Right lung (tissue), 5 donors: ENCODE data around the gene MAP7D1. TPM values are rescaled to one million over a fixed set of nuclear protein-coding genes. Genes with fewer than 3 reads are reported as not detected.
A peak's percentile ranks its signal among the peaks of the same experiment; 100 is the strongest.

Experiments
- DNase-seq, 2 donors: peaks; one replicate each; pipeline ENCODE4 v3.0.0-alpha.2; 2013
- polyA plus RNA-seq, 5 donors: library from polyadenylated mRNA; unstranded; fragments of 120-200 nt; gene quantifications; one replicate each; pipeline versions ENCODE4 v1.2.1 to v1.2.3, GENCODE V29; 2013; ENCODE audit warnings: inconsistent platforms in 1 of 5, low replicate concordance in 1 of 5; ENCODE audit not compliant: insufficient read length in 5 of 5, insufficient read depth in 1 of 5

The MAP7D1 gene
- polyA plus RNA-seq, 5 donors = 49.6 to 82.4 (median 52.3) TPM

DNA sequence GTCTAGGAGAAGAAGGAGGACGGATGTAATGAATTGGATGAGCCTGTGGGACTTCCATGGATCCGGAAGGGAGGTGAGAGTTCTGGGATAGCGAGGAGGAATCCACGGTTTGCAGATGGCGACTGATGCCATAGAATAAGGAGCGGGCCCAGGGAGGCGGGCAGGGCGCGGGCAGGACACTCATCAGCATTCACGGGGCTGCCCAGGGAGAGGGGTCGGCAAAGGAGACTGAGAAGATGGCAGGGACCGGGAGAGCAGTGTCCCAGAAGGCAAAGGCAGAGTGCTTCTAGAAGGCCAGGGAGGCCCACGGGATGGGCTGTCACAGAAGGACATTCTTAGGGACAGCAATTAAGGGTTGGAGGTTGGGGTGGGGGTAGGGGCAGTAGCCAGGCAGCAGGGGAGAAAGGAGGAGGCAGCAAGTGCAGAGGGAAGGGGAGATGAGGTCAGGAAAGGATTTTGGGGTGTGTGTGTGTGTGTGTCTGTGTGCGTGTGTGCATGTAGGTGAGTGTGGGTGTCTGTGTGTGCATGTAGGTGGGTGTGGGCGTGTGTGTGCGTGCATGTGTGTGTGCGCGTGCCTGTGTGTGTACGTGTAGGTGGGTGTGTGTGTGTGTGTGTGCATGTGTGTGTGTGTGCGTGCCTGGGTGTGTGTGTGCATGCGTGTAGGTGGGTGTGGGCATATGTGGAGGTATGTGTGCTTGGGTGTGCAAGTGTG, 29.8 kb upstream of the MAP7D1 start:
- DNase-seq = no peak

DNA sequence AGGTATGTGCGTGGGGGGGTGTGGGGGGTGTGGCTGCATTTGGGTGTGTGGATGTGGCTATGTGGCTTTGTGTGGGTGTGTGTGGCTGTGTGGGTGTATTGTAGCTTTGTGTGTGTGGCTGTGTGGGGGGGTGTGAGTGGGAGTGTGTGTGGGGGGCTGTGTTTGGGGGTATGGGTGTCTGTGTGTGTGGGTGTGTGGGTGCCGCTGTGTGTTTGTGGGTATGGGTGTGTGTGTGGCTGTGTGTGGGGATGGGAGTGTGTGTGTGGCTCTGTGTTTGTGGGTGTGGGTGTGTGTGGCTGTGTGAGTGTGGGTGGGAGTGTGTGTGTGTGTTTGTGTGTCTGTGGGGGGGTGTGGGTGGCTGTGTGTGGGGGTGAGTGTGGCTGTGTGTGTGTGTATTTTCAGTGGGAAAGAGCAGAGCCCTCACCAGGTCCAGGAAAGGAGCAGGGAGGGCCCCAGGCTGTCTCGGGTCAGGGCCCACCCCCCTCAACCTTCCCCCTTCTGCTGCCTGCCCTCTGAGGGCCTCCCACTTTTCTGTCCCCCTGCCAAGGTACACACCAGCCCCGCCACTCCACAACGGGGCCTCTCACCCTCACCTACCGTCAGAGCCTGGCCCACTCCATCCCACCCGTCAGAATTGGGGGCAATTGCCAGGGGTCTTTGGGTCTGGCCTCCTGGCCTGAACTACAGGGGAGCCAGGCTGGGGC, 29.0 kb upstream of the MAP7D1 start:
- no peak for DNase-seq

DNA sequence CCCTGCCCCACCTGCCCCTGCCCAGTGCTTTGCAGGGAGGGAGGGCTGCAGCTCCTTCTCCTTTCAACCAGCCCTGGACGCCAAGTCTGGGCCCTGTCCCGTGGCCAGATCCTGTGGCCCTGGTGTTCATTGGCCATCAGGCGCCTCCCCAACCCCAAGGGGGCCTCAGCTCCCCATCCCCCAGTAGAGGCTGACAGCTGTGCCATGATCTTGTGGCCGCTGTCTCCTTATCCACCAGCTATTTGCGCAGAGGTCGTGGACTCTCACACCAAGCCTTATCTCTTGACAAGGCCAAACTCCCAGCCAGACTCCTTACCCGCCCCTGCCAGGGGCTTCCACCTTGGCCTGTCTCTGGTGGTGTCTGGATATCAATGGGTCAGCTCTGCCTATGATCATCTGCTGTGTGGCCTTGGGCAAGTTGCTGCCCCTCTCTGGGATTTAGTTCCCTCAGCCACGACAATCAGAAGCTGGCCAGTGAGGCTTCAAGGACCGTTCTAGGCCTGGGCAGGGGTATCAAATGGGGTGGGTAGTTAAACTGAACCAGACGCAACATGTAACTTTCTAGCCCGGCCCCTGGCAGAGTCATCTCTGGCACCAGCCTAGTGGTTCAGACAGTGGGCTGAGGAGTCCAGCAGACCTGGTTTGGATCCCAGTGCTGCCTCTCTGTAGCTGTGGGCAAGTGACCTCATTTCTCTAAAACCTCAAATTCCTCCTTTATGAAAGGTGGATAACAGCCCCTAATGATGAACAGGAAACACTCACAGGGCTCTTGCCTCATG, 27.6 kb upstream of the MAP7D1 start:
- DNase-seq = no peak

DNA sequence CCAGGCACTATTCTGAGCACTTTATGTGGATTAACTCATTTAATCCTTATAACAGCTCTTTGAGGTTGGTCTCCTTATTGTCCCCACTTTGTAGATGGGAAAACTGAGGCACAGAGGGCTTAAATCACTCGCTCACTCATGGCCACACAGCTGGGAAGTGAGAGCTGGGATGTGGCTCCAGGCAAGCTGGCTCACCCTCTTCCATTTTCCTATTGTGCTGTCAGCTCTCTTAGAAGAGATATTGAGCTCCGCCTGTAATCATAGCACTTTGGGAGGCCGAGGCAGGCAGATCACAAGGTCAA, 27.1 kb upstream of the MAP7D1 start:
- no peak for DNase-seq

DNA sequence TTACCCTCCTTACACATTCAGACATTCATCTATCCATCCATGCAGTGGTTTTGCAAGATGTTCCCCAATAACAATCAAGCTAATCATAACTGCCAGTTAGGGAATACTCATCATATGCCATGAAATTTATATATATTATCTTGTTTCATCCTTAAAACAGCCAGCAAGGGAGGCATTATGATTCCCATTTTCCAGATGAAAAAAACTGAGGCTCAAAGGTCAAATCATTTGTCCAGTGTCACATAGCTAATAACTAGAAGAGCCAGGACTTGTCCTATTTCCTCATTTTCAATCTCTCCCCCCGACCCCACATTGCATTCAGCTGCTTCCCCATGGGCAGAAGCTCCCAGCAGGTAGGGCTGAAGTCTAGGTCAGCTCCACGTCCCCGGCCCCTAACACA, 23.9 kb upstream of the MAP7D1 start:
- no peak for DNase-seq

DNA sequence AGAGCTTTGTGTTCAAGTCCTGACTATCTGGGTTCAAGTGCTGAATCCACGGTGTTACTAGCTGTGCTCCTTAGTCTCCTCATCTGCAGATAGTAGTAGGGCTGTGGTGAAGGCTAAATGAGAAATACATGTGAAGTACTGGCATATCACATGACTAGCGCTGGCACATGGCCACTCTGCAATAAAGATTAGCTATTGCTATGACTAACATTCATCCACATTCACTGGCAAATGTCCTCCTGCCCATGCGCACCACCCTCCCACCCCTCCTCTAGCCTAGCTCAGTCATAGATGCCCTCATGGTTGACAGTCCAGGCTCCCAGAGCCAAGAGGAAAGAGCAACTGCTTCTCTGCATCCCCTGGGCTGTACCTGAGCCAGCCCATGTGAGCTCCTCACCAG, 22.5 kb upstream of the MAP7D1 start:
- DNase-seq = no peak

DNA sequence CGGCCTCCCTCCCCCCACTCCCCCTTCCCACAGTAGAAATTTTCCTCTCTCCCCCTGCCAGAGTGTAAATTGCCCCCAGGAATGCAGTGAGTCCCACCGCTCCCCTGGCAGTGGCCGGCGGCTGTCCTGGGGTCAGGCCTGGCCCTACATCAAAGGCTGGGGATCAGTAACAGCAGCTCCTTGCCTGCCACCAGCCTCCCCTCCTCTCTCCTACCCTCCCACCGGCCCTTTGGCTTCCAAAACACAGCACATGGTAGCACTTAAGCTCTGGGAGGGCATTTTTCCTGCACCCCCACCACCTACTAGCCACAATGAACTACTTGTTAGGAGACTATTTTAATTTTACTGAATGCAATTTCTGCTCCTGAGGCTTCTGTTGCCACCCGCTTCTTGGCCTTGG, 21.9 kb upstream of the MAP7D1 start:
- no peak for DNase-seq

DNA sequence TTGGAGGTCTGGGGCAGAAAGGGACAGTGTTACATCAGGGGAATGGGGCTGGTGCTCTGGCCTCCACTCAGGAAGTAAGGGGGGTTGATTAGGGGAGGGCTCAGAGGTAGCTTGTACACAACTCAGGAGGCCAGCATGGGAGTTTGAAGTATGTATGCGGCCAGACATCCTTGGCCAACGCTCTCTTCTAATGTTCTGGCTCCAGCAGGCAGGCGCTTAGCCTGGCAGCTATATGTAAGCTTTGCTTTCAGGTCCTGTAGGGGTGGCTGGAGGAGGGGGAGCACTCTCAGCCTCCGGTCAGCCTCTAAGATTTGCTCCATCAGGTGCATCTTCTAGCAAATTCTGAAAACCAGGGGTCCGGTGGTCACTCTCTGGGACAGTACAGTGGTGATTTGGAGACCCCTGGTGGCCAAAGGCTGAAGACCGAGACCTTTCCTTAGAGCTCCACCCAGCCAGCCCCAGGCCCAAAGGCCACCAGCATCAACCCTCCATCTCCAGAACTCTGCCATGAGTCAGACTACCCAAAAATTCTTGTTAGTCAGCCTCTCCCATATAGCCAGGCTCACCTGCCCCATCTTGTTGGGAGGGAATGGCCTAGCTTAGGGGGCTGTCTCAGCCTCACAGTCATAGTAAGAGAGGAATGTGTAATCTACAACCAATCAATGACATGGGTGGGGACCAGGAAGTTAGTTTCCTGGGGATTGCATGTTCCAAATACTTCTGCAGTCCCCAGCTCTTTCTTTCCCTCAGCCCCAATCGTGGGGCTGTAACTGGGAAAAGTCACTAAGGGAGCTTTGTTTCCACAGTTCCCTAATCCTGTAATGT, 21.2 kb upstream of the MAP7D1 start:
- peak in 1 of 2 donors; percentile 45 for DNase-seq

DNA sequence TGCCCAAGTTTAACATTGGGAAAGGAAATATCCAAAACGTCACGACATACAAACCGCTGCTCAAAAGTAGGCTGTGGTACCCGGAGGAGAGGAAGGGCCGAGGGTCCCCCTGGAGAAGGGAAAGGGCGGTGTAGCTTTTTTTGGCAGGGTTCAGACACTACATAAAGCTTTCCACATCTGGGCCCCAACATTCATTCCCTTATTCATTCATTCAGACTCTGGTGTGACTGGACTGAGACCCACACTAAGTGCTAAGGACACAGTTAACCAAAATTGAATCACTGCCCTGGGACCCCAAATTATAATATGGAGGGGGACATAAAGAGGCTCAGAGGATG, 20.7 kb upstream of the MAP7D1 start:
- no peak for DNase-seq

DNA sequence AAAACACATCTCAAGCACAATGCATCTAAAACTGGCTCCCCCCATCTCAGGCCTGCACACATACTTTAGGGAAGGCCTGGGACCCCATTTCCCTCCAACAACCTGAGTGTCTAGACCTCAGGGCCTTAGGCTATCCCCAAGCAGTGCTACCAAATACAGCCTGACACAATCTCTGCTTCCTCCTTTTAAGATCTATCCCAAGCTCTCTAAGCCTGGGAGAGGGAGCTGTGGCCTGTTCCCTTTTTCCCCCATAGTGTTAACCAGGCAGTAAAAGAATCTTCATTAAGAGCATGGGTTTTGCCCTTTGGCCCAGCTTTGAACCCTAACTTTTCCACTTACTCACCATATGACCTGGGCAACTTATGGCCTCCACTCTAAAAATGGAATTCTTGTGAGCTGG, 20.2 kb upstream of the MAP7D1 start:
- no peak for DNase-seq

DNA sequence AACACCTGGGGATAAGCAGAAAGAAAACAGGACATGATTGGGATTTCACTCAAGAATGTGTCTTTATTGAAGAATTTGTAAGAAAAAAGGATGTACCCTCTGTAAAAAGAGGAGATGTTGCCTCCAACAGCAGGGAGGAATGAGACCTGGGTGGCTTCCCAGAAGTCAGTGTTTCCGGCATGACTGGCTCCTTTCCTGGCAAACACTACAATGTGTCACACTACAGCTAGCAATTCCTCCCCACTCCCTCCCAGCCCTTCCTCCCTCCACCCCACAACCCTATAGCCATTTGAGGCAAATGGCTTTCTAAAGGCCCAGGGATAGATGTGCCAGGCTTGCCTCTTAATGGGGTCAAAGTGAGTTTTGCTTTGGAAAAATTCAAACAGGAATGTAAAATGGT, 19.4 kb upstream of the MAP7D1 start:
- DNase-seq = no peak

DNA sequence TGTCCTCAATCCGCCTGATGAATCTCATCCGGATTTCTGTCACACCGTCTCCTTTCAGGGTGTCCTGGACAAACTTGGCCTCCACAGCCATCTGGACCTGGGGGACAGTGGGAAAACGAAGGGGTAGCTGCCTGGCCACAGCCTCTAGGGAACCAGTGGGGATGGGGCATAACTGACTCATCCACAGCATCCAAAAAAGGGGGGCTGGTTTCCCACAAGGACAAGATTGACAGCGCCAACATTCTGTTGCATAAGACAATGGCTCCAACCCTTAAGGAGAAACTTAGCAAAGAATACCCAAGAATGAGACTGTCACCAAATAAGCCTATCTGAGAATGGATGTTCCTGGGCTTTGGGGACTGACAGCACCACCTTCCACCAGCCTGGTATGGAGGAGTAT, 18.7 kb upstream of the MAP7D1 start:
- DNase-seq = no peak

DNA sequence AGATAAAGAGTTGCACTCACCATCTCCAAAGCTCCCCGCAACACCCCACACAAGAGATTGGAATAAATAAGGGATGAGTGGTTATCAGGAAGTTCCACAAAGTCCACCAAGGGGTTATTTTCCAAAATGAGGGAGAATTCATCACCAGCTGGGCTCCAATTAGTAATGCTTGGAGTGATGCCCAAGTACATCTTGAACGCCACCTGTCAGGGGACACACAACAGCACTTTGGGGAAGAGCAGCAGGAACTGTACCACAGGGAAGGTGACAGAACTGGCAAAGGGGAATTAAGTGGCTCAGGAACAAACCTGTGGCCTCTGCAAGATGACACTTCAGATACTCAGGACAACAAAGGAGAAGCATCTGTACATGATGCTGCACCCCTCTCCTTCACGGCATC, 18.2 kb upstream of the MAP7D1 start:
- no peak for DNase-seq

DNA sequence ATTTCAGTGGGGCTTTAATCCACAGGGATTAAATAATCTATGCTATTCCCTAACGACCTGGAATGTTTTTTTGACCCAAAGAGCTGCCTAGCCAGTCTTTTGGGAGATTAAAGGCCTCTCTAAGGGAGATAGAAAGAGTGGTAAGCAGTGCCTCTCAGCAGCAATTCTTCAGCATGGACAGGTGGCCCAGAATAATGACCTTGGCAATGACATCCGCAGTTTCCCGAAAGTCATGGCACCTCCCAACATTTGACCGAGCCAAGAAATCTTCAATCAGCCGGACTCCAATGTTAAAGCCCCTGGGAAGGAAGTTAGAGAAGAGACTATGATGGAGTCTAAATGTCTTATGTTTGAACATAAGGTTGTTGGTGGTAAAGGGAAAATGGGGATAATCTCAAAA, 16.4 kb upstream of the MAP7D1 start:
- no peak for DNase-seq

DNA sequence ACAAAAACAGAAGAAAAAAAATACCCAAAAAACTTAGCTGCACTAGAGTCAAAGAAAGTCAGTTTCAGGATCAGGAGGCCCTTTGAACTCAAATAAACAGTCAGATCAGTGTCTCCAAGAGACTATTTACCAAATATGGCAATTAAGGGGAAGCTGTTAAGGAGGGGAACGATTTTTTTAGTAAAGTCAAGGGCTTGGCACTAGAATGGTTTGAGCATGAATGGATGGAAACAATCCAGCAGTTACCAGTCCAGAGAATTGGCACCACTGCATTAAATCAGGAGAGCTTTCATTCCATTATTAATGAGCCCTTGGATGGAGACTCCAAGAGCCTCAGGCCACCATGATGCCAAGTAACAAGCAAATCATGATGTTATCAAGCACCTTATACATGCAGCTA, 13.8 kb upstream of the MAP7D1 start:
- DNase-seq = no peak

DNA sequence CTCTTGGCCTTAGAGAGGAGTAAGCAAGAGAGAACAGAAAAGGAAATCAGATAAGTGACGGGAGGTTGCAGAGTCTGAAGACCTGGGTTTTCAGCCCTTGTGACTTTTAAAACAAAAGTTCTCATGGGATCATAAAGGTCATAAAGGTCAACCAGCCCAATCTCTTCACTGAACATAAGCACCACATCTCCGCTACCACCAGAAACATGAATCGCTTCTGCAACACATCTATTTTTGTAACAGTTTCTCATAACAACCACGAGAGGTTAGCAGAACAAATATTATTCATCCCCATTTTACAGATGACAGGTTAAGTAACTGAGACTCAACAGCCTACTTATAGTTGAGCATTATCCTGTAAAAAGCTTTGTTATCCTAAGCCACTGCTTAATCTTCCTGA, 12.5 kb upstream of the MAP7D1 start:
- DNase-seq = no peak

DNA sequence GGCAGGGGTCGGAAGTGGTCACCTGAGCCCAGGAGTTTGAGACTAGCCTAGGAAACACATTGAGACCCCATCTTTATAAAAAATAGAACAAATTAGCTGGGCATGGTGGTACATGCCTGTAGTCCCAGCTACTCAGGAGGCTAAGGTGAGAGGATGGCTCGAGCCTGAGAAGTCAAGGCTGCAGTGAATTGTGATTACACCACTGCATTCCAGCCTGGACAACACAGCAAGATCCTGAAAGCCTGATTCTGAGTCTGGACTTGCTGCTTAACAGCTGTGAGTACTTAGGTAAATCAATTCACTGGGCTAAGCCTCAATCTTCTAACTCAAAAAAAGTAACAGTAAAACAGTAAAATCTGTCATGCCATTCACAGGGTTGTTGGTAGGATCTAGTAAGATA, 11.5 kb upstream of the MAP7D1 start:
- DNase-seq = no peak

DNA sequence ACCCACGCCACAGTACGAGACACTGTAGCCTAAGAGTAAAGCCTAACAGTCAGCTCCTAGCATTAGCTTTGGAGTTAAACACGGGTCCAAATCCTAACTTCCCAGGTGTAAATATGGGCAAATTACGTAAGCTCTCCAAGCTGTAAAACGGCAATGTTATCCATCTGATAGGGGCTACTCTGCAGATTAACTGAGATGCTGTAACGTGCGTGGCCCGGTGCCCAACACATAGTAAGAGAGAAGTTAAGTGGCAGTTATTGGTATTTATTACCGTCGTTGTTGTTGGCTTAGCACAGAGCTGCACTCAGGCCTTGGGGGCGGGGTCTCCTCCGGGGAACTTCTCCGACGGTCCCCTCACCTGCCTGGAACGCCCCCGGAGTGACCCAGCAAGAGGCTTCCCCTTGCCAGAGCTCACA, 7.1 kb upstream of the MAP7D1 start:
- DNase-seq = no peak

DNA sequence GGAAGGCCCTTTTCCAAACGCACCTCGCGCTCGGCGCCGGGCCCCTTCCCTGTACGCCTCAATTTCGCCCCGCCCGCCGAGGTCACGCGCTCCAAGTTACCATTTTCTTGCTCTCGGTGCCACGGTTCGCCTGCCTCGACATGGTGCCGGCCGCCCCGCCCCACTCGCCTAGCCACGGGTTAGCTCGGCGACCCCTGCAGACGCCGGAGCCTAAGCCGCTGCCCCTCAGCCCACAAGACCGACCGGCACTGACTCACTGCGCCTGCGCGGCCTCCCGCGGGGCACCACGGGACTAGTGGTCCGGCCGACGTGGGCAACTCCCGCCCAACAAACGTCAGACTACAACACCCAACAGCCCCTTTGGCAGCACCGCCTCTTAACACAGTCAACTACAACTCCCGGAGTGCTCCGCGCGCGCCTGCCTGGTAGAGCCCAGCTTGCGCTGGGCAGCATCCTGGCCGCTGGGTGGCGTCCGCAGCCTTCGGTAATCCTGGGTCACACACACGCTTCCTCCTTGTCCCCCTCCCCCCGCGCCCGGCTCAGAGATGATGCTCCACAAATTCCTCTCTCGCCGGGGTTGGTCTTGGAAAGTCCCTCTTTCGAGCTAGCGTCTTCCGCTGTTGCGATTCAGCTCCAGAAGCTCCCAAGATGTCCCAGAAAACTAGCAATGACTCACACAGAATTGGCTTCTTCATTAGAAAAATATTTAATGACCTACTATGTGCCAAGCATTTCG, 6.6 kb upstream of the MAP7D1 start, which contains the start of gene TRAPPC3:
TSS of gene TRAPPC3 (minus strand) at position 250 of the 736 bp plus-strand sequence. CDS start at position 142, 108 bp downstream.
- peak; percentile 99 for DNase-seq

DNA sequence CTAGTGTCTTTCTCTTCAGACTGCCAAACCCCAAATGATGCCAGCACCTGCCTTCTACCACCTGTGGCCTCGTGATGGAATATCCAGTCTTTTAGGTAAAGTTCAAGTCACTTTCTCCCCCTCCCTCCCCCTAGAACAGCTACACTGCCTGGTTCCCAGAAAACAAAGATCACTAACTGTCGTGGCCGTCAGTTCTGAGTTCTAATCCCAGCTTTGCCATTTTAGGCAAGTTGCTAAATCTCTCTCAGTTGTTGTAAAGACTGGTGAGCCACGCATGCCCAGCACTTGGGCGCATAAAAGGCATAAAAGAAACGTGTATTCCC, 6.0 kb upstream of the MAP7D1 start:
- no peak for DNase-seq

DNA sequence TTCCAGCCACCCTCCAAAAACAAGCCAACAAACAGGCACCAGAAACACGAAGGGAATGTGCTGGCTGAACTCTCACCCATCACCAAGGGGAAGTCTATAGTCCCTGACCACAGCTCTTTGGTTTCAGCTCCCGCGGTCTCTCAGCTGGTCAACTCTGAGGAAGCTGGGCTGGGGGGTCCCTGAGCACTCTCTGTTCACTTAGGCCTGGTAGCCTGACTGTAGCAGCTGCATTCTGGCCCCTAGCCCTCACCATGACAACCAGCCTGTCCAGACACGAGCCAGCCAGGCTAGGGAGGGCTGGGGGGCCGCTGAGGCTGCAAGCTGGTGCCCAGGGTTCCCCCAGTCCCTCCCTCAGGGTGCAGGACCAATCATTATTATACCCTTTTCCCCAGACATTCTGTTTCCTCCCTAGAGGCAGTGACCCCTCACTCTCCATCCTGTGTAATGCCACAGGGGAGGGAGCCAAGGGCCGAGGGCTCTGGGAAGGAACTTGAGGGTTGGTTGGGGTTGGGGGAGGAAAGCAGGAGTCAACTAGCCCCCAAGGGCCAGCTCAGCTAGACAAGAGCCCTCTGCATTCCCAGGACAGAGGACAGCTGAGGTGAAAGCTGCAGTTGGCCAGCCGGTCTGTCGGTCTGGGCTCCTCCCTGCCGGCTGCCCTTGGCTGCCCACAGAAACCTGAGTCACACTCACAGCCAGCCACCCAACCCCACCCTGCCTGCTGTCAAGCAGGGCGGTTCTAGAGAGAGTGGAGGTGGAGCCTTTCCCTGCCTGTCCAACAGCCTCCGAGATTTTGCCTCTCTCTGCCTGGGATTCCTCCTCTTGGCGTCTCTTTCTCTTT, 5.4 kb upstream of the MAP7D1 start:
- peak in 1 of 2 donors; percentile 68 for DNase-seq
